Transverse colon (tissue), 4 donors: ENCODE results near the gene IQSEC2. TPM values are rescaled to one million over a fixed set of nuclear protein-coding genes. Genes with fewer than 3 reads are reported as not detected.

Source experiments
- DNase-seq: peaks from one replicate; pipeline ENCODE4 v3.0.0-alpha.2; 2019
- H3K27ac ChIP-seq, 4 donors: fragments of 200-600 bp; sonication (generic); 2 replicates each; pipeline ENCODE4 v1.5.1; 2016 to 2018; ENCODE audit warnings: inconsistent platforms in 4 of 4
- H3K27me3 ChIP-seq: fragments of 200-600 bp; sonication (generic); 2 replicates; pipeline ENCODE4 v1.5.1; 2017; ENCODE audit warnings: inconsistent platforms
- H3K36me3 ChIP-seq, 4 donors: fragments of 200-600 bp; sonication (generic); 2 replicates each; pipeline ENCODE4 v1.5.1; 2017 to 2019; ENCODE audit warnings: inconsistent platforms in 4 of 4
- H3K4me1 ChIP-seq, 4 donors: fragments of 200-600 bp; sonication (generic); 2 replicates each; pipeline ENCODE4 v1.5.1; 2017 to 2020; ENCODE audit warnings: inconsistent platforms in 4 of 4
- H3K4me3 ChIP-seq, 4 donors: fragments of 200-600 bp; sonication (generic); 1 replicate in 1 of 4; 2 replicates in 3 of 4; pipeline versions ENCODE4 v1.5.1 to v1.6.1; 2017 to 2019; ENCODE audit warnings: inconsistent platforms in 4 of 4
- H3K9me3 ChIP-seq, 2 donors: fragments of 200-600 bp; sonication (generic); 2 replicates each; pipeline ENCODE4 v1.5.1; 2017 to 2019; ENCODE audit warnings: inconsistent platforms in 2 of 2
- EP300 ChIP-seq: sonication (generic); formaldehyde crosslinking; IDR thresholded peaks from one replicate; pipeline ENCODE4 v1.6.1; 2017; ENCODE audit warnings: antibody characterized with exemption, low read depth
- POLR2A ChIP-seq: fragments of 450-650 bp; IDR thresholded peaks from one replicate; pipeline ENCODE4 v1.6.1; 2016; ENCODE audit warnings: antibody characterized with exemption, mild to moderate bottlenecking, moderate library complexity
- POLR2AphosphoS5 ChIP-seq, 3 donors: sonication (generic); formaldehyde crosslinking; IDR thresholded peaks; one replicate each; pipeline ENCODE4 v1.6.1; 2016; ENCODE audit warnings: antibody characterized with exemption in 3 of 3
- WGBS, 2 donors: methylation state at CpG; one replicate each; pipeline ENCODE4 v1.1.5; 2018; ENCODE audit warnings: low coverage in 1 of 2; 5-methylcytosine and 5-hydroxymethylcytosine counted together
- in situ Hi-C, 4 donors: fragments of 200-750 bp; cut with MboI; loops; one replicate each; pipeline versions ENCODE4 v1.15.0 to v1.15.1; 2017; ENCODE audit warnings: low sequenced_read_pairs in 3 of 4, low pct_ligation_motif_present in 1 of 4, low pct_unique_long_range_greater_than_20kb in 1 of 4
- intact Hi-C: fragments of 100-400 bp; cut with DNase I; formaldehyde crosslinking; loops from one replicate; pipeline ENCODE4 v1.15.1; 2023; ENCODE audit warnings: low total_unique reads
- total RNA-seq, 4 donors: library from RNA; depleted of rRNA; stranded (reverse); fragments of >200 nt; gene quantifications; one replicate each; pipeline ENCODE4 v1.1.0, GENCODE V29; 2016
- TF ChIP-seq, protein P1 (sequence below), 5 experiments: fragments of 200-600 bp in 3 of 5; fragments of 450-650 bp in 2 of 5; sonication (generic) in 3 of 5; IDR thresholded peaks; 1 replicate in 2 of 5; 2 replicates in 3 of 5; pipeline ENCODE4 v1.5.1; 2016 to 2017; ENCODE audit warnings: antibody characterized with exemption in 5 of 5, inconsistent platforms in 3 of 5, mild to moderate bottlenecking in 2 of 5, moderate library complexity in 1 of 5

The IQSEC2 gene
- total RNA-seq, 4 donors from 2014 or later: 41.2 to 104 (median 46.3) TPM

DNA sequence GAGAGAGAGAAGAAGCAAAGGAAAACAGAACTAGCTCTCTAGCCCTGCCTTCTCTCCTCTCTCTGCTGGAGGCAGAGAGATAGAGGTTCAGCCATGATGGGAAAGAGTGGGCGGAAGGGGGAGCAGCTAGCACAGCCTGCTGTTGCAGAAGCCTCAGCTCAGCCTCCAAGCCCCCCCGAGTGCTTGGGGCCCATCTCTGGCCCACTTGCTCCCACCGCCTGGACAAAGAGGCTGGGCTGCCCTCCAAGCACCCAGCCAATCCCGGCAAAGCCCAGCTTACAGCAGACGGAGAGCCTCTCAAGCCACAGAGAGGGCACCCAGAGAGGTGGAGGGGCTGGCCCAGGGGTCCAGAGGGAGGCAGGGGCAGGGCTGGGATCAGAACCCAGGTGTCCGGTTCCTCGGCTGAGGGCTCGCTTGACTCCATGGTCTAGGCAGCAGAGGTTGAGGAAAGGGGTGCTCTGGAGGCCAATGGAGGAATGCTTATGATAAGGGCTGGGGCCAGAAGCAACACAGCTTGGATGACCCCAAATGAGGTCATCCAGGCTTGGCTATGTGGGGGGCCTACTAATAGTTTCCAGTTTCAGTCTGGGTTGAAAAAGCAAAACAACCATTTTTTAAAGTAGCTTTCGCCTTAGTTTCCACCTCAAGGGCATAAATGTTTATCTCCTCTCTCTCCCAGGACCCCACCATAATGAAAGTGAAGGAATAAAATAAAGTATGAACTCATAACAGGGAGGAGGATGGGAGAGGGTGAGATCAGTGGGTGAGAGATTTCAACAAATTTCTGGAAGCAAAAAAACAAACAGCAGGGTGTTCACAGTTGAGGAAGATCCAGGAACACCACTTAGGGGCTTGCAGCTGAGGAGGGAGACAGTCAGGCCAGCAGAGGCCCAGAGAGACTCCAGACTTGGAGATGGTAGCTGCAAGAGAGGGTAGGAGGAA, 24.9 kb upstream of the IQSEC2 start:
- in situ Hi-C loops: loop anchor here in 2 of 4 donors (25.0 kb wide), 2 partner anchors 131 to 181 kb away; partner anchors contain the start of gene HSD17B10 (in 1 of the 2)

DNA sequence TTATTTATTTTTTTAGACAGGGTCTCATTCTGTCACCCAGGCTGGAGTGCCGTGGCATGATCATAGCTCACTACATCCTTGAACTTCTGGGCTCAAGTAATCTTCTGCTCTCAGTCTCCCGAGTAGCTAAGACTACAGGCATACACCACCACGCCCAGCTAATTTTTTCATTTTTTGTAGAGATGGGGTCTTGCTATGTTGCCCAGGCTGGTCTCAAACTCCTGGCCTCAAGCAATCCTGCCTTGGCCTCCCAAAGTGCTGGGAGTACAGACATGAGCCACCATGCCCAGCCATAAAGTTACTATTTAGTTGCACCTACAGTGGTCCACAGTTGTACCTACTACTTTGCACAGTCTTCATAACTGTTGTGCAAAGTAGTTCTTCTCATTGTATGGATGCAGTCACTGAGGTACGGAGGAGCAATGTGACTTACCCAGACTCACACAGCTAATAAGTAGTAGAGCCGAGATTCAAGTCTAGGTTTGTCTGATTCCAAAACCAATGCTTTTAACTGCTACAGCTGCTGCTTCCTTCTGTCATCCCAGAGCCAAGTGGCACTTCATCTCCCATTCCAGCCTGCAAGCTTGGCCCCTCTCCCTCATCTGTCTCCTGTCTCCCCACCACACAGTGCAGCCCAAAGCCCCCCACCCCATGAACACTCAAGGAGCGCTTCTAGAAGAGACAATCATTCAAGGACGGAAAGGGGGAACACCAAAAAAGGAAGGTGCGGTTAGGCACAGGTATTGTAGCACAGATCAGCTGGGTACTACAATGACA, 24.0 kb upstream of the IQSEC2 start:
- no peak for DNase-seq
- Histone ChIP-seq H3K36me3 (no peaks in the 10 kb centered on the region), H3K4me1 (no peaks in the 10 kb centered on the region), H3K27me3 (no peaks in the 10 kb centered on the region), H3K4me3 (no peak overlapping the region), H3K27ac (no peak overlapping the region), H3K9me3 (no peaks in the 10 kb centered on the region)
- in situ Hi-C loops: loop anchor here in 2 of 4 donors (25.0 kb wide), 2 partner anchors 132 to 182 kb away; partner anchors contain the start of gene HSD17B10 (in 1 of the 2)
- 81% methylated on average over 8 of the region's 8 CpGs; no CpG with 5 or more reads in 1 of the 2 donors for WGBS, 2 donors
- TF ChIP-seq POLR2A: no peak
- TF ChIP-seq POLR2AphosphoS5 (IDR thresholded peaks at IDR 0.05): no peak
- TF ChIP-seq, protein P1, sequence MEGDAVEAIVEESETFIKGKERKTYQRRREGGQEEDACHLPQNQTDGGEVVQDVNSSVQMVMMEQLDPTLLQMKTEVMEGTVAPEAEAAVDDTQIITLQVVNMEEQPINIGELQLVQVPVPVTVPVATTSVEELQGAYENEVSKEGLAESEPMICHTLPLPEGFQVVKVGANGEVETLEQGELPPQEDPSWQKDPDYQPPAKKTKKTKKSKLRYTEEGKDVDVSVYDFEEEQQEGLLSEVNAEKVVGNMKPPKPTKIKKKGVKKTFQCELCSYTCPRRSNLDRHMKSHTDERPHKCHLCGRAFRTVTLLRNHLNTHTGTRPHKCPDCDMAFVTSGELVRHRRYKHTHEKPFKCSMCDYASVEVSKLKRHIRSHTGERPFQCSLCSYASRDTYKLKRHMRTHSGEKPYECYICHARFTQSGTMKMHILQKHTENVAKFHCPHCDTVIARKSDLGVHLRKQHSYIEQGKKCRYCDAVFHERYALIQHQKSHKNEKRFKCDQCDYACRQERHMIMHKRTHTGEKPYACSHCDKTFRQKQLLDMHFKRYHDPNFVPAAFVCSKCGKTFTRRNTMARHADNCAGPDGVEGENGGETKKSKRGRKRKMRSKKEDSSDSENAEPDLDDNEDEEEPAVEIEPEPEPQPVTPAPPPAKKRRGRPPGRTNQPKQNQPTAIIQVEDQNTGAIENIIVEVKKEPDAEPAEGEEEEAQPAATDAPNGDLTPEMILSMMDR (IDR thresholded peaks at IDR 0.05): no peak
- no peak for TF ChIP-seq EP300
- intact Hi-C loops: no loop called here

More for the DNA sequence above, 24.9 kb upstream of the IQSEC2 start:
- WGBS, 2 donors: 75% methylated on average over 9 of the region's 9 CpGs; no CpG with 5 or more reads in 1 of the 2 donors
- H3K4me3 ChIP-seq: no peak overlapping the region
- intact Hi-C loops: no loop called here
- no peaks in the 10 kb centered on the region for H3K27me3 ChIP-seq
- H3K27ac ChIP-seq: no peak overlapping the region
- H3K4me1 ChIP-seq: no peaks in the 10 kb centered on the region
- DNase-seq: no peak
- H3K9me3 ChIP-seq: no peaks in the 10 kb centered on the region
- H3K36me3 ChIP-seq: no peaks in the 10 kb centered on the region
- TF ChIP-seq POLR2AphosphoS5 (IDR thresholded peaks at IDR 0.05) (no peak), EP300 (no peak), POLR2A (no peak)
- TF ChIP-seq, protein P1 (IDR thresholded peaks at IDR 0.05): no peak

DNA sequence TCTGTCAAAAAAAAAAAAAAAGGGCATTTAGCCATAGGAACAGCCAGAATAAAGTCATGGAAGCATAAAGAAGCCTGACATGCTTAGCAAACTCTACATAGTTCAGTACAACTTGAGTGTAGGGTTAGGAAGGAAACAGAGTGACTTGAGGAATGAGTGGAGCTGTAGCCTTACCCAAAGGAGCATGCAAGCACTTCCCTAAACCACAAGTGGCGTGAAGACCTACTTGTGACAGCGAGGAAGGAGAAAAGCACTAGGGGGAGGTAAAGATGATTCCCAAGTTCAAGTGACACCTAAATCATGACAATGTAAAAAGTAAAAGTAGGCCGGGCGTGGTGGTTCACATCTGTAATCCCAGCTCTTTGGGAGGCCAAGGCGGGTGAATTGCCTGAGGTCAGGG, 21.8 kb upstream of the IQSEC2 start:
- Histone ChIP-seq H3K4me3 (no peak overlapping the region), H3K27me3 (no peaks in the 10 kb centered on the region), H3K4me1 (no peaks in the 10 kb centered on the region), H3K27ac (no peak overlapping the region), H3K9me3 (no peaks in the 10 kb centered on the region), H3K36me3 (no peaks in the 10 kb centered on the region)
- no peak for TF ChIP-seq POLR2AphosphoS5 (IDR thresholded peaks at IDR 0.05)
- no peak for TF ChIP-seq POLR2A
- TF ChIP-seq EP300: no peak
- TF ChIP-seq, protein P1 (IDR thresholded peaks at IDR 0.05): no peak
- 89% methylated on average over 5 of the region's 5 CpGs; no CpG with 5 or more reads in 1 of the 2 donors for WGBS, 2 donors
- DNase-seq: no peak
- in situ Hi-C loops (loop anchor here in 2 of 4 donors (25.0 kb wide), 2 partner anchors 134 to 184 kb away; partner anchors contain the start of gene HSD17B10 (in 1 of the 2)), intact Hi-C loops (no loop called here)
